ENCODE results near the gene PFDN4.
"Not testable (repeated sequence)": the region's sequence is repeated elsewhere in the genome, so short reads cannot be mapped to it uniquely, and the experiment has no call there.

The PFDN4 gene

GRCh38 chr20:54223285-54223684 lies 15.4 kb downstream of the PFDN4 start:
- no peak overlapping the region for H3K4me3 ChIP-seq (ENCODE audit: low read depth, low read length)
- DNase-seq (ENCODE audit: low read depth) = no peak
- TF ChIP-seq MYC (IDR thresholded peaks at IDR 0.05; ENCODE audit: low read depth, low read length) (no peak), POLR2A (IDR thresholded peaks at IDR 0.05; ENCODE audit: extremely low read depth, insufficient read length) (no peak), CTCF (IDR thresholded peaks at IDR 0.05; ENCODE audit: low read depth, low read length) (no peak), MAX (IDR thresholded peaks at IDR 0.05; ENCODE audit: low read depth, low read length) (no peak)

GRCh38 chr20:54223751-54224150 lies 15.9 kb downstream of the PFDN4 start:
- DNase-seq (ENCODE audit: low read depth) = no peak
- no peak overlapping the region for H3K4me3 ChIP-seq (ENCODE audit: low read depth, low read length)
- TF ChIP-seq MAX (IDR thresholded peaks at IDR 0.05; ENCODE audit: low read depth, low read length) (no peak), CTCF (IDR thresholded peaks at IDR 0.05; ENCODE audit: low read depth, low read length) (no peak), POLR2A (IDR thresholded peaks at IDR 0.05; ENCODE audit: extremely low read depth, insufficient read length) (no peak), MYC (IDR thresholded peaks at IDR 0.05; ENCODE audit: low read depth, low read length) (no peak)

- H3K4me3 ChIP-seq (ENCODE audit: low read depth, low read length); DNase-seq (ENCODE audit: low read depth): not testable (repeated sequence)
Observed at GRCh38 chr20:54224642-54225041, 16.8 kb downstream of the PFDN4 start.

- DNase-seq (ENCODE audit: low read depth) = no peak
- H3K4me3 ChIP-seq (ENCODE audit: low read depth, low read length) = no peak overlapping the region
- TF ChIP-seq CTCF (IDR thresholded peaks at IDR 0.05; ENCODE audit: low read depth, low read length) (no peak), POLR2A (IDR thresholded peaks at IDR 0.05; ENCODE audit: extremely low read depth, insufficient read length) (no peak), MAX (IDR thresholded peaks at IDR 0.05; ENCODE audit: low read depth, low read length) (no peak), MYC (IDR thresholded peaks at IDR 0.05; ENCODE audit: low read depth, low read length) (no peak)
Observed at GRCh38 chr20:54227241-54227640, 19.4 kb downstream of the PFDN4 start.

GRCh38 chr20:54227751-54228150 lies 19.9 kb downstream of the PFDN4 start:
- DNase-seq (ENCODE audit: low read depth) = peak; percentile 31
- H3K4me3 ChIP-seq (ENCODE audit: low read depth, low read length) = no peak overlapping the region
- no peak for TF ChIP-seq MYC (IDR thresholded peaks at IDR 0.05; ENCODE audit: low read depth, low read length)
- no peak for TF ChIP-seq MAX (IDR thresholded peaks at IDR 0.05; ENCODE audit: low read depth, low read length)
- no peak for TF ChIP-seq CTCF (IDR thresholded peaks at IDR 0.05; ENCODE audit: low read depth, low read length)

- H3K4me3 ChIP-seq (ENCODE audit: low read depth, low read length) = no peak overlapping the region
- DNase-seq (ENCODE audit: low read depth) = no peak
- TF ChIP-seq CTCF (IDR thresholded peaks at IDR 0.05; ENCODE audit: low read depth, low read length) = no peak
- no peak for TF ChIP-seq POLR2A (IDR thresholded peaks at IDR 0.05; ENCODE audit: extremely low read depth, insufficient read length)
- TF ChIP-seq MAX (IDR thresholded peaks at IDR 0.05; ENCODE audit: low read depth, low read length) = no peak
- TF ChIP-seq MYC (IDR thresholded peaks at IDR 0.05; ENCODE audit: low read depth, low read length) = no peak
Observed at GRCh38 chr20:54228841-54229240, 21.0 kb downstream of the PFDN4 start.

Data from NB4 (cell line).